Prostate gland (tissue), 2 donors: ENCODE measurements around the gene STX1A.

ENCODE experiments used
- CTCF ChIP-seq, 4 experiments: fragments of 200-600 bp in 2 of 4; fragments of 450-650 bp in 2 of 4; sonication (generic) in 2 of 4; IDR thresholded peaks; 1 replicate in 3 of 4; 2 replicates in 1 of 4; pipeline ENCODE4 v1.5.1; 2016 to 2019; ENCODE audit warnings: antibody characterized with exemption in 4 of 4, mild to moderate bottlenecking in 2 of 4, moderate library complexity in 2 of 4
- POLR2AphosphoS5 ChIP-seq: sonication (generic); formaldehyde crosslinking; IDR thresholded peaks from one replicate; pipeline ENCODE4 v1.6.1; 2017; ENCODE audit warnings: antibody characterized with exemption

- TF ChIP-seq CTCF (IDR thresholded peaks at IDR 0.05): no peak
- no peak for TF ChIP-seq POLR2AphosphoS5
Measured at GRCh38 chr7:73702226-73702625, 17.2 kb downstream of the STX1A start.
